GM12891 (cell line): ENCODE data around the gene GLIPR1L2.

Source experiments
- PAX5 ChIP-seq: IDR thresholded peaks from 2 replicates; pipeline ENCODE4 v1.6.1; 2011; ENCODE audit warnings: low read length, moderate library complexity, mild to moderate bottlenecking; ENCODE audit not compliant: insufficient read depth, severe bottlenecking
- POLR2A ChIP-seq: IDR thresholded peaks from 2 replicates; pipeline ENCODE4 v1.6.1; 2011; ENCODE audit warnings: low read depth, low read length, control low read depth
- POLR2AphosphoS5 ChIP-seq: IDR thresholded peaks from 2 replicates; pipeline ENCODE4 v1.6.1; 2011; ENCODE audit warnings: low read depth, low read length, control low read depth
- POU2F2 ChIP-seq: IDR thresholded peaks from 2 replicates; pipeline ENCODE4 v1.6.1; 2011; ENCODE audit warnings: low read depth, mild to moderate bottlenecking, control low read depth, low read length, moderate library complexity
- SPI1 ChIP-seq: IDR thresholded peaks from 2 replicates; pipeline ENCODE4 v1.6.1; 2011; ENCODE audit warnings: low read depth, low read length, control low read depth
- TAF1 ChIP-seq: IDR thresholded peaks from 2 replicates; pipeline ENCODE4 v1.6.1; 2011; ENCODE audit warnings: low read depth, low read length, control low read depth

- TF ChIP-seq SPI1: no peak
- TF ChIP-seq POLR2A: no peak
- TF ChIP-seq POLR2AphosphoS5: no peak
- TF ChIP-seq TAF1: no peak
- no peak for TF ChIP-seq PAX5
- no peak for TF ChIP-seq POU2F2
These were observed 40.9 kb upstream of the GLIPR1L2 start for GRCh38 chr12:75349946-75350345.
